GM12878 (cell line): Measurements from ENCODE around the gene CALD1. TPM values are rescaled to one million over a fixed set of nuclear protein-coding genes. Genes with fewer than 3 reads are reported as not detected.

Experiments
- ATAC-seq: fragments of 200-7000 bp; cut with Tn5 transposase; 3 replicates; pipeline ENCODE4 v1.9.1; 2020; ENCODE audit warnings: mild to moderate bottlenecking, moderate library complexity
- BruUV-seq: library from RNA; stranded (reverse); fragments of 400-500 nt; replicated peaks from 2 replicates; lab custom pipeline; 2021; lab: Mats Ljungman, UMichigan
- CTCF ChIA-PET: fragments of 300-600 bp; sonication (Branson Sonifier 250); formaldehyde crosslinking; extraction: SDS; loops from one replicate; lab custom pipeline; 2021; ENCODE audit warnings: inconsistent platforms; lab: Yijun Ruan, JAX
- POLR2A ChIA-PET: fragments of 350-600 bp; formaldehyde crosslinking; extraction: SDS; loops from one replicate; lab custom pipeline; 2021; ENCODE audit warnings: inconsistent platforms; lab: Charles Lee
- RAD21 ChIA-PET: fragments of 300-600 bp; sonication (Branson Sonifier 250); formaldehyde crosslinking; loops from one replicate; lab custom pipeline; 2023; ENCODE audit warnings: antibody characterized with exemption; ENCODE audit not compliant: unreplicated experiment; lab: Charles Lee
- SMC1A ChIA-PET: fragments of 300-600 bp; sonication (Branson Sonifier 250); formaldehyde crosslinking; loops from one replicate; lab custom pipeline; 2023; ENCODE audit not compliant: unreplicated experiment, uncharacterized antibody; lab: Charles Lee
- DNase-seq: peaks from one replicate; pipeline ENCODE4 v3.0.0-alpha.2; 2011; ENCODE audit warnings: low read depth, low spot score
- FAIRE-seq: peaks from 3 replicates; lab custom pipeline; 2011; peaks lifted over from hg19 to GRCh38; lab: Jason Lieb, UNC
- H2AFZ ChIP-seq: 2 replicates; pipeline ENCODE4 v1.6.0; 2011; ENCODE audit warnings: low read depth, low read length, control low read depth; ENCODE audit not compliant: control insufficient read depth
- H3K27ac ChIP-seq: 2 replicates; pipeline ENCODE4 v1.5.1; 2011; ENCODE audit warnings: control low read depth; ENCODE audit not compliant: control insufficient read depth, insufficient read depth
- H3K27me3 ChIP-seq, 2 experiments: replicated peaks in 1 of 2; 2 replicates each; pipeline versions ENCODE4 v1.6.0 to v1.6.1; 2011; ENCODE audit warnings: low read length in 1 of 2; ENCODE audit not compliant: control insufficient read depth in 2 of 2, insufficient read depth in 2 of 2
- H3K36me3 ChIP-seq, 2 experiments: 2 replicates each; pipeline ENCODE4 v1.5.1; 2011; ENCODE audit warnings: low read length in 1 of 2; ENCODE audit not compliant: control insufficient read depth in 2 of 2, insufficient read depth in 2 of 2
- H3K4me1 ChIP-seq: 2 replicates; pipeline ENCODE4 v1.6.1; 2011; ENCODE audit warnings: mild to moderate bottlenecking, low read length, moderate library complexity, mixed read lengths; ENCODE audit not compliant: control insufficient read depth, insufficient read depth
- H3K4me2 ChIP-seq: 2 replicates; pipeline ENCODE4 v1.6.0; 2011; ENCODE audit warnings: control low read depth; ENCODE audit not compliant: control insufficient read depth, insufficient read depth
- H3K4me3 ChIP-seq: fragments of 200-600 bp; sonication (generic); 2 replicates; pipeline ENCODE4 v1.5.1; 2016
- H3K79me2 ChIP-seq: 2 replicates; pipeline ENCODE4 v1.6.0; 2011; ENCODE audit warnings: low read length; ENCODE audit not compliant: control insufficient read depth, insufficient read depth
- H3K9ac ChIP-seq: 2 replicates; pipeline ENCODE4 v1.8.0; 2011; ENCODE audit warnings: low read length, control low read depth, mixed read lengths; ENCODE audit not compliant: control insufficient read depth, insufficient read depth
- H3K9me3 ChIP-seq: replicated peaks from 3 replicates; pipeline ENCODE4 v1.5.1; 2011; ENCODE audit warnings: mild to moderate bottlenecking, low read length; ENCODE audit not compliant: control insufficient read depth, insufficient read depth
- H4K20me1 ChIP-seq: 2 replicates; pipeline ENCODE4 v1.6.0; 2011; ENCODE audit not compliant: control insufficient read depth, insufficient read depth
- BCLAF1 ChIP-seq: fragments of 450-650 bp; IDR thresholded peaks from 2 replicates; pipeline ENCODE4 v1.6.1; 2017; ENCODE audit warnings: antibody characterized with exemption, mild to moderate bottlenecking, moderate library complexity
- CEBPB ChIP-seq, 2 experiments: fragments of 150-350 bp in 1 of 2; IDR thresholded peaks; 2 replicates each; pipeline ENCODE4 v1.6.1; 2012 to 2014; ENCODE audit warnings: low read depth in 2 of 2, low read length in 2 of 2, borderline replicate concordance in 1 of 2, inconsistent platforms in 1 of 2
- DPF2 ChIP-seq: fragments of 450-650 bp; IDR thresholded peaks from 2 replicates; pipeline ENCODE4 v1.6.1; 2017; ENCODE audit warnings: mild to moderate bottlenecking
- FOS ChIP-seq: IDR thresholded peaks from 3 replicates; pipeline ENCODE4 v1.6.1; 2011; ENCODE audit warnings: borderline replicate concordance; ENCODE audit not compliant: insufficient read length; ENCODE audit errors: extremely low read depth
- FOXK2 ChIP-seq: fragments of 450-650 bp; IDR thresholded peaks from 2 replicates; pipeline ENCODE4 v1.6.1; 2017; ENCODE audit warnings: mild to moderate bottlenecking, moderate library complexity
- KAT2A ChIP-seq: conservative IDR thresholded peaks from 2 replicates; pipeline ENCODE4 v1.6.1; 2011; ENCODE audit warnings: low read depth, low read length; ENCODE audit not compliant: control insufficient read depth
- LARP7 ChIP-seq: fragments of 450-650 bp; IDR thresholded peaks from 2 replicates; pipeline ENCODE4 v1.6.1; 2017; ENCODE audit warnings: mild to moderate bottlenecking
- POLR2AphosphoS5 ChIP-seq: IDR thresholded peaks from 2 replicates; pipeline ENCODE4 v1.6.1; 2011; ENCODE audit warnings: mild to moderate bottlenecking, low read length, inconsistent platforms
- PRDM15 ChIP-seq: fragments of 450-650 bp; formaldehyde crosslinking; IDR thresholded peaks from 2 replicates; pipeline ENCODE4 v1.4.0; 2020; ENCODE audit warnings: mild to moderate bottlenecking, moderate library complexity
- STAT1 ChIP-seq: fragments of 450-650 bp; conservative IDR thresholded peaks from 2 replicates; pipeline ENCODE4 v1.6.1; 2014; ENCODE audit warnings: antibody characterized with exemption, mild to moderate bottlenecking
- WRNIP1 ChIP-seq: IDR thresholded peaks from 2 replicates; pipeline ENCODE4 v1.6.1; 2011; ENCODE audit warnings: low read depth, low read length, improper control_type of control experiment, borderline replicate concordance
- ZBTB11 ChIP-seq: fragments of 450-650 bp; formaldehyde crosslinking; IDR thresholded peaks from 2 replicates; pipeline ENCODE4 v1.5.0; 2022; ENCODE audit warnings: mild to moderate bottlenecking, missing genetic modification characterization
- WGBS: methylation state at CpG from one replicate; pipeline ENCODE4 v1.1.6; 2016; ENCODE audit warnings: low lambda C conversion rate; ENCODE audit not compliant: insufficient replicate concordance, insufficient coverage; ENCODE audit errors: missing lambda C conversion rate; 5-methylcytosine and 5-hydroxymethylcytosine counted together
- in situ Hi-C: fragments of 300-500 bp; cut with MboI; formaldehyde crosslinking; loops from 9 replicates; pipeline ENCODE4 v1.14.3; 2018; ENCODE audit warnings: mixed read lengths
- intact Hi-C: fragments of 100-400 bp; cut with micrococcal nuclease; formaldehyde crosslinking; loops from one replicate; pipeline ENCODE4 v1.14.2; 2022; ENCODE audit not compliant: unreplicated experiment
- polyA plus RNA-seq, 11 experiments: library from polyadenylated mRNA; depleted of rRNA in 4 of 11; unstranded in 6 of 11; stranded (reverse) in 5 of 11; fragments of >200 nt; fragmentation: Nextera tagmentation in 4 of 11; fragmentation: Illumina TruSeq in 1 of 11; extraction: Ambion mirVana in 4 of 11; extraction: Trizol in 1 of 11; gene quantifications; 1 replicate in 1 of 11; 2 replicates in 10 of 11; pipeline versions ENCODE4 v1.2.1 to v1.2.3, GENCODE V29; 2011 to 2016; ENCODE audit warnings: inconsistent platforms in 2 of 11, missing spikeins in 2 of 11, low read depth in 1 of 11
- total RNA-seq, 4 experiments: library from RNA; depleted of rRNA in 3 of 4; stranded (reverse); fragments of >200 nt in 3 of 4; fragmentation: Illumina TruSeq in 1 of 4; extraction: Trizol in 1 of 4; gene quantifications; 2 replicates each; pipeline versions ENCODE4 v1.2.1 to v1.2.3, GENCODE V29; 2013 to 2021

CALD1 gene
- total and polyA plus RNA-seq, 10 of the 15 experiments (the other 5 are each of a cell fraction or from before 2014, with no cell fraction given) = 0.03 to 1.3 (median 0.22) TPM

GRCh38 chr7:134903073-134903790, 123.8 kb downstream of the CALD1 start (continued):
- no peak for TF ChIP-seq BCLAF1
- TF ChIP-seq FOXK2 = no peak
- TF ChIP-seq WRNIP1 = no peak
- TF ChIP-seq FOS = no peak

- WGBS = 47% methylated on average over 2 of the region's 2 CpGs
- H3K9me3 ChIP-seq = no peaks in the 10 kb centered on the region
- SMC1A ChIA-PET = interaction anchor here (1.0 to 1.5 kb wide), 4 partner anchors 10 to 33 kb away, joined by 3 to 5 read pairs (median 4); no protein-coding TSS in a partner anchor
- in situ Hi-C loops (no loop called here), intact Hi-C loops (no loop called here)
- no peaks in the 10 kb centered on the region for H3K79me2 ChIP-seq
- ATAC-seq = no peak
- H3K27ac ChIP-seq = no peak overlapping the region
- no peaks in the 10 kb centered on the region for H3K36me3 ChIP-seq
- no peak for DNase-seq
- RAD21 ChIA-PET = no interaction called here
- no peak for FAIRE-seq
- H3K4me2 ChIP-seq = no peak overlapping the region
- no peaks in the 10 kb centered on the region for H4K20me1 ChIP-seq
- no TSS peak for BruUV-seq
- H3K4me1 ChIP-seq = peaks cover 4% of the 10 kb centered on the region
- H3K27me3 ChIP-seq = no peaks in the 10 kb centered on the region
- H3K9ac ChIP-seq = no peak overlapping the region
- H2AFZ ChIP-seq = no peak overlapping the region; the same call in 1 of the 2 replicates
- CTCF ChIA-PET = interaction anchor here (1.7 kb wide), 1 partner anchor 37 kb away, joined by 6 read pairs; no protein-coding TSS in a partner anchor
- POLR2A ChIA-PET = no interaction called here
- H3K4me3 ChIP-seq = no peak overlapping the region
- TF ChIP-seq POLR2AphosphoS5 (no peak), ZBTB11 (CRISPR knock-in tag) (no peak), KAT2A (no peak), PRDM15 (no peak), STAT1 (no peak), LARP7 (no peak), CEBPB (IDR thresholded peaks at IDR 0.05; ENCODE audit: borderline replicate concordance in 1 of 2, low read depth in 2 of 2, low read length in 2 of 2) (no peak), DPF2 (no peak)
These were observed 125.9 kb downstream of the CALD1 start for GRCh38 chr7:134905375-134905774.
